Activated naive CD8-positive, alpha-beta T cell treated with anti-CD3 and anti-CD28 coated beads, Interleukin-2, amount 10 ng/mL, durations not matched to agents 7 days and 5 days (primary cell): ENCODE measurements around the gene ST3GAL2. TPM values are rescaled to one million over a fixed set of nuclear protein-coding genes. Genes with fewer than 3 reads are reported as not detected.

ENCODE experiments used
- ATAC-seq: fragments of 150-1000 bp; cut with Tn5 transposase; one replicate; pipeline ENCODE4 v1.10.0; 2021; ENCODE audit warnings: low read depth, moderate library complexity
- POLR2A ChIA-PET: fragments of 350-600 bp; sonication (Branson Sonifier 250); formaldehyde crosslinking; loops from one replicate; lab custom pipeline; 2021; ENCODE audit warnings: antibody characterized with exemption; lab: Charles Lee
- DNase-seq: peaks from one replicate; pipeline ENCODE4 v3.0.0; 2021
- H3K27ac Mint-ChIP-seq: one replicate; pipeline ENCODE4 v1.8.0; 2022; ENCODE audit warnings: mild to moderate bottlenecking, mixed read lengths
- H3K27me3 Mint-ChIP-seq: one replicate; pipeline ENCODE4 v1.8.0; 2022; ENCODE audit warnings: mild to moderate bottlenecking, moderate library complexity, mixed read lengths
- H3K36me3 Mint-ChIP-seq: one replicate; pipeline ENCODE4 v1.8.0; 2021; ENCODE audit warnings: mild to moderate bottlenecking, mixed read lengths
- H3K4me1 Mint-ChIP-seq: one replicate; pipeline ENCODE4 v1.8.0; 2021; ENCODE audit warnings: mixed read lengths
- H3K4me3 Mint-ChIP-seq: one replicate; pipeline ENCODE4 v1.8.0; 2022; ENCODE audit warnings: mild to moderate bottlenecking, moderate library complexity, mixed read lengths
- H3K9me3 Mint-ChIP-seq: one replicate; pipeline ENCODE4 v1.8.0; 2021; ENCODE audit warnings: mixed read lengths
- total RNA-seq, 2 experiments: library from RNA; stranded (reverse); gene quantifications; one replicate each; pipeline ENCODE4 v1.2.3, GENCODE V29; 2021

Gene ST3GAL2
- total RNA-seq, 2 experiments from 2014 or later, result 31.9 to 38.6 TPM

DNA sequence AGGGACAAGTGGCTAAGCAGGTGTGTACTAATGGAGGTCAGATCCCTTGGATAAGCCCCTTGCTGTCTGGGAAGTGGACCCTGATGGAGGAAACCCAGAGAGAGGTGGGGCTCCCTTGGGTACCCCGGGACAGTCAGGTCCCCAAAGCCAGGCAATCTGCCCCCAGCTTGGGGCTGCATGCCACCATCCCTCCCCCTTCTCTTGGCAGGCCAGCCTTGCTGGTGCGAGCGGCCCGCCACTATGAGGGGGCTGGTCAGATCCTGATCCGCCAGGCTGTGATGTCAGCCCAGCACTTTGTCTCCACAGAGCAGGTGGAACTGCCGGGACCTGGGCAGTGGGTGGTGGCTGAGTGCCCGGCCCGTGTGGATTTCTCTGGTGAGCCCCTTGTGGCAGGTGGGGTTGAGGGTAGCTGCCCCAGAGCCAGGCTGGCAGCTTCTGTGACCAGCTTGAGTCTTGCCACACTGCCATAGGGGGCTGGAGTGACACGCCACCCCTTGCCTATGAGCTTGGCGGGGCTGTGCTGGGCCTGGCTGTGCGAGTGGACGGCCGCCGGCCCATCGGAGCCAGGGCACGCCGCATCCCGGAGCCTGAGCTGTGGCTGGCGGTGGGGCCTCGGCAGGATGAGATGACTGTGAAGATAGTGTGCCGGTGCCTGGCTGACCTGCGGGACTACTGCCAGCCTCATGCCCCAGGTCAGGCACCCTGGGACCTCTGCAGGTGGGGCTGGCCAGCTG lies 35.6 kb upstream of the ST3GAL2 start:
- H3K36me3 Mint-ChIP-seq, result no peaks in the 10 kb centered on the region
- no peak overlapping the region for H3K27ac Mint-ChIP-seq
- DNase-seq, result no peak
- no peaks in the 10 kb centered on the region for H3K9me3 Mint-ChIP-seq
- POLR2A ChIA-PET, result no interaction called here
- no peak for ATAC-seq
- H3K4me3 Mint-ChIP-seq, result no peak overlapping the region
- no peaks in the 10 kb centered on the region for H3K27me3 Mint-ChIP-seq
- peaks cover 14% of the 10 kb centered on the region for H3K4me1 Mint-ChIP-seq

DNA sequence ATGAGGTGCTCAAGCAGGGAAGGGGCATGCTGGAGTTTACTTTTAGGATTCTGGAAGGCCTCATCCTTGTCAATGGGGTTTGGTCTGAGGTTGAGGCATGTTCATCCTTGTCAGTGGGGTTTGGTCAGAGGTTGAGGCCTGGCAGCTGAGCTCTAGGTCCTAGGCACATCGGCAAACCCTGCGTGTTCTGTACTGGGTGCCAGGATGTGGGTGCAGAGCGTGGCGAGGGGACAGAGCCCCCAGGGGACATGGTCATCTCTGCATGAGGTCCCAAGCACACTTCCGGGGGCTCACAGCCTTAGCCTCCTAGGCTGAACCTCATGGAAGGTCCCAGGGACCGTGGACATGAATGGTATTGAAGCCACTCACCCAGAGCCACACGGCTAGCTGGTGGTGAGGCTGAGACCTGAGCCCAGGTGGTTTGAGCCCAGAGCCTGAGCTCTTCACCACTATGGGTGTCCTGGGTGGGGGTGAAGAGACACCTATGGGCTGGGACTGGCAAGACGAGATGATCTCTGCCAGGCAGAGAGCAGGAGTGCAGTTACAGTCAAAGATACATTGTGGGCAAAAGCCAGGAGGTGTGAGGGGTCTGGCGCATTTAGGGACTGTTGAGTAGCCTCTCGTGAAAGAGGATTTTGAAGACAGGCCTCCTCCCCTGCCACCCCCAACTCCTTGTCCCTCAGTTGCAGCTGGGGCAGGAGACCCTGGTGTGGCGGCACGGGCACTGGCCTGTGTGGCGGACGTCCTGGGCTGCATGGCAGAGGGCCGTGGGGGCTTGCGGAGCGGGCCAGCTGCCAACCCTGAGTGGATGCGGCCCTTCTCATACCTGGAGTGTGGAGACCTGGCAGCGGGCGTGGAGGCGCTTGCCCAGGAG lies 34.8 kb upstream of the ST3GAL2 start:
- H3K9me3 Mint-ChIP-seq, result no peaks in the 10 kb centered on the region
- no peak overlapping the region for H3K4me3 Mint-ChIP-seq
- no peaks in the 10 kb centered on the region for H3K36me3 Mint-ChIP-seq
- peaks cover 11% of the 10 kb centered on the region for H3K4me1 Mint-ChIP-seq
- no peak for DNase-seq
- H3K27ac Mint-ChIP-seq, result no peak overlapping the region
- H3K27me3 Mint-ChIP-seq, result no peaks in the 10 kb centered on the region
- POLR2A ChIA-PET, result no interaction called here
- no peak for ATAC-seq

DNA sequence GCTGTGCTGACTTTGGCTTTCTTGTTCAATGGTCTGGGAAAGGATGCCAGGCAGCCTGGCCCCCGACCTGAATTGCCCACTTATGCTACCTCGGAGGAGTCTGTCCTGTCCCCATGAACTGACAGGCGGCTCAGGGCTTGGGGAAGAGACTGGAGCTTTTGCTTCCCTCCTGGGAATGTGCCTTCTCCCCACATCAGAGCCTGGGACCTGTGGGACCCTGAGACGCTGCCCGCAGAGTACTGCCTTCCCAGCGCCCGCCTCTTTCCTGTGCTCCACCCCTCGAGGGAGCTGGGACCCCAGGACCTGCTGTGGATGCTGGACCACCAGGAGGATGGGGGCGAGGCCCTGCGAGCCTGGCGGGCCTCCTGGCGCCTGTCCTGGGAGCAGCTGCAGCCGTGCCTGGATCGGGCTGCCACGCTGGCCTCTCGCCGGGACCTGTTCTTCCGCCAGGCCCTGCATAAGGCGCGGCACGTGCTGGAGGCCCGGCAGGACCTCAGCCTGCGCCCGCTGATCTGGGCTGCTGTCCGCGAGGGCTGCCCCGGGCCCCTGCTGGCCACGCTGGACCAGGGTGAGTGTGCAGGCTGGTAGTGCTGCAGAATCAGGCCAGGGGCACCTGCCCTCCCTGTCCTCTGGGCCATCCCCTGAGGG lies 34.0 kb upstream of the ST3GAL2 start:
- no peaks in the 10 kb centered on the region for H3K27me3 Mint-ChIP-seq
- H3K4me3 Mint-ChIP-seq, result no peak overlapping the region
- no peaks in the 10 kb centered on the region for H3K9me3 Mint-ChIP-seq
- no peaks in the 10 kb centered on the region for H3K36me3 Mint-ChIP-seq
- ATAC-seq (no peak), DNase-seq (no peak)
- H3K27ac Mint-ChIP-seq, result no peak overlapping the region
- POLR2A ChIA-PET, result interaction anchor here (1.1 kb wide), 1 partner anchor 92 kb away, joined by 3 read pairs; no protein-coding TSS in a partner anchor
- H3K4me1 Mint-ChIP-seq, result peaks cover 9% of the 10 kb centered on the region

DNA sequence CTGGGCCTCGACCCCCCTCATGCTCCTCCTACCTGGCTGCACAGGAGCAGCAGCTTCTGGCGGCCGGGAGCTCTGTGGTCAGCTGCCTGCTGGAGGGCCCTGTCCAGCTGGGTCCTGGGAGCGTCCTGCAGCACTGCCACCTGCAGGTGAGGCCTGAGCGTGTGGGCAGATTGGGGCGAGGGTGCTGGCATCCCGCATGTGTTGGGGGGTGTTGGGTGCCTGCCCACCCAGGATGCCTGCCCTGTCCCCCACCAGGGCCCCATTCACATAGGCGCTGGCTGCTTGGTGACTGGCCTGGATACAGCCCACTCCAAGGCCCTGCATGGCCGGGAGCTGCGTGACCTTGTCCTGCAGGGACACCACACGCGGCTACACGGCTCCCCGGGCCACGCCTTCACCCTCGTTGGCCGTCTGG lies 32.0 kb upstream of the ST3GAL2 start:
- H3K36me3 Mint-ChIP-seq, result no peaks in the 10 kb centered on the region
- no peak for DNase-seq
- H3K4me3 Mint-ChIP-seq, result no peak overlapping the region
- ATAC-seq, result no peak
- POLR2A ChIA-PET, result no interaction called here
- H3K9me3 Mint-ChIP-seq, result no peaks in the 10 kb centered on the region
- H3K27ac Mint-ChIP-seq, result no peak overlapping the region
- H3K4me1 Mint-ChIP-seq, result no peaks in the 10 kb centered on the region
- H3K27me3 Mint-ChIP-seq, result no peaks in the 10 kb centered on the region

DNA sequence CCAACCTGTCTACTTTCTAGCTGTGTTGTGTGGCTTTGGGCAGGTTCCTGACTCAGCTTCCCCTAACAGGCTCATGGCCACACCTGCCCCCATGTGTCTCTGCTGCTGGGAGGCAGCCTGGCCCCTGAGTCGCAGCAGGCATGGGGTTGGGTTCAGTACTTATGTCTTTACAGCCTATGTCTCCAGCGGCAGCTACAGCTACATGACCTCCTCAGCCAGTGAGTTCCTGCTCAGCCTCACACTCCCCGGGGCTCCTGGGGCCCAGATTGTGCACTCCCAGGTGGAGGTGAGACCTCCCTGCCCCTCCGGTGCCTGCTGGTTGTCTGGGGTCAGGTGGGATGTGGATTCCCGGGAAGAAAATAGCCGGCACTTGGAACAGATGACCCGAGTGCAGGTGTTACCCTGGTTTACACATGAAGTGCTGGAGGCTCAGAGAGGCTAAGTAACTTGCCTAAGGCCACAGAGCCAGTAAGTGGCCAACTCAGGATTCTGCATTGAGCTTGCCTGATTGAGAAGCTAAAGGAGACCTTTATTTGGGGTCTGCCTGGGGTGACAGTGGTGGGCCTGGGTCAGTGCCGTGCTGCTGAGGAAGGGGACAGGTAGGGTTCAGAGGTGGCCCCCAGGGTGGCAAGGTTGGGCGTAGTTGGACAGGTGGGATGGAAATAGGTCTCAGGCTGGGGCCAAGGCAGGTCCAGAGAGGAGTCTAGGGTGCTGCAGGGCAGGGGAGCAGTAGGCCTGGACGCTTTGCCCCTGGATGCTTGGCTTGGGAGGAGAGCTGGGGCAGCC lies 31.4 kb upstream of the ST3GAL2 start:
- Mint-ChIP-seq H3K4me3 (no peak overlapping the region), H3K27me3 (no peaks in the 10 kb centered on the region), H3K9me3 (no peaks in the 10 kb centered on the region), H3K27ac (no peak overlapping the region), H3K4me1 (no peaks in the 10 kb centered on the region), H3K36me3 (no peaks in the 10 kb centered on the region)
- POLR2A ChIA-PET, result interaction anchor here (0.6 to 1.0 kb wide), 2 partner anchors 15 to 90 kb away, joined by 3 read pairs; no protein-coding TSS in a partner anchor
- ATAC-seq (no peak), DNase-seq (no peak)

DNA sequence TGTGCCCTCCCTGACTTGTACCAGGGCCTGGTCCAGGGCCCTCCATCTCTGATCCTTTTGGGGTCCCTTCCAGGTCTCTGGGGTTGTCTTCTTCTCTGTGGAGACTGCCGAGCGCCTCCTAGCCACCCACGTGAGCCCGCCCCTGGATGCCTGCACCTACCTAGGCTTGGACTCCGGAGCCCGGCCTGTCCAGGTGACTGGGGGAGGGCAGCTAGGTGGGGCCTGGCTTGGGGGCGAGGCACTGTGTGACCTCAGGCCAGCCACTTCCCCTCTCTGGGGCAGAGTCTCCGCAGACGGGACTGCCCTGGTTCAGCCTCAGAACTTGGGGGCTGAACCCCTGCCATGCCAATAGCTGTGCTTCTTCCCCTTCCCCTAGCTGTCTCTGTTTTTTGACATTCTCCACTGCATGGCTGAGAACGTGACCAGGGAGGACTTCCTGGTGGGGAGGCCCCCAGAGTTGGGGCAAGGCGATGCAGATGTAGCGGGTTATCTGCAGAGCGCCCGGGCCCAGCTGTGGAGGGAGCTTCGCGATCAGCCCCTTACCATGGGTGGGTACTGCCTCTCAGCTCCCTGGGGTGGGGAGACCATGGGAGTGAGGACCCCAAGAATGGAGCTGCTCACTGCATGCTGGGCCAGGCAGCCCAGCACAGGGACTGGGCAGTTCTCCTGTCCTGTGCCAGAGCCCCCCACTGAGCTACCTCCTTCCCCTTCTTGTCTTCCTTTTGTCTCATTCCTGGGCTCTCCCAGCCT lies 30.1 kb upstream of the ST3GAL2 start:
- Mint-ChIP-seq H3K9me3 (no peaks in the 10 kb centered on the region), H3K4me1 (no peaks in the 10 kb centered on the region), H3K27me3 (no peaks in the 10 kb centered on the region), H3K36me3 (peaks cover 4% of the 10 kb centered on the region), H3K4me3 (no peak overlapping the region), H3K27ac (no peak overlapping the region)
- no peak for DNase-seq
- no peak for ATAC-seq
- POLR2A ChIA-PET, result interaction anchor here (0.6 to 1.4 kb wide), 3 partner anchors 11 to 88 kb away, joined by 3 to 5 read pairs (median 3); no protein-coding TSS in a partner anchor

DNA sequence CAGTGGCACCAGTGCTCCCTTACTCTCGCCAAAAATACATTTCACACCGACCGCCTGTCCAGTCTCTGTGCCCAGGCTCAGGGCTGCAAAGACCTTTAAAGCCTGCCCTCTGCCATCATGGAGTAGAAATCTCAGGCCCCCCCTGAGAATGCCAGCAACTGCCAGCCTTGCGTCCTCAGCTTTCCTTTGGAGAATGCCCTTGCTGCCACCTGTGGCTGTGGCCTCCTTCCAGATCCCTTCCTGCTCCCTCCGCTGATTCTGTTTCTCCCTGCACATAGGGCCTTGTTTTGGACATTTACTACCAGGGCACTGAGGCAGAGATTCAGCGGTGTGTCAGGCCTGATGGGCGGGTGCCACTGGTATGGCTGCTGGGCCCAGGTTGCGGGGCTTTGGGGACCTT lies 28.7 kb upstream of the ST3GAL2 start:
- Mint-ChIP-seq H3K27me3 (no peaks in the 10 kb centered on the region), H3K36me3 (peaks cover 4% of the 10 kb centered on the region), H3K27ac (no peak overlapping the region), H3K4me1 (no peaks in the 10 kb centered on the region), H3K9me3 (no peaks in the 10 kb centered on the region), H3K4me3 (no peak overlapping the region)
- ATAC-seq, result no peak
- DNase-seq, result no peak
- POLR2A ChIA-PET, result no interaction called here

DNA sequence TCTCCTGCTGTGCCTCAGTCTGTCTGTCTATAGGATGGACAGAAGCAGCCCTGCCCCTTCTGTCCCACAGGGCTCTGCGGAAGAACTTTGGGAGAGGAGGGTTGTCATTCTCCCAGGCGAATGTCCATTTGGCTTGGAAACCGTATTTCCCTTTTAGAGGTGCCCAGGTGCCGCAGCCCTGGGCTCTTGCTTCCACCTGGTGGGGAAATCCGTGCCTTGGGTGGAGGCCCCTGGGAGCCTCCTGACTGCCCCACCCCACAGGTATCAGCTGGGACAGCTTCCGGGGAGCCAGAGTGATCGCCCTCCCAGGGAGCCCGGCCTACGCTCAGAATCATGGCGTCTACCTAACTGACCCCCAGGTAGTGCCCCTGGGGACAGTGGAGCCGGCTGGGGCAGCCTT lies 28.2 kb upstream of the ST3GAL2 start:
- Mint-ChIP-seq H3K4me3 (no peak overlapping the region), H3K4me1 (no peaks in the 10 kb centered on the region), H3K27me3 (no peaks in the 10 kb centered on the region), H3K36me3 (peaks cover 4% of the 10 kb centered on the region), H3K9me3 (no peaks in the 10 kb centered on the region), H3K27ac (no peak overlapping the region)
- DNase-seq (no peak), ATAC-seq (no peak)
- POLR2A ChIA-PET, result interaction anchor here (1.3 kb wide), 1 partner anchor 9 kb away, joined by 3 read pairs; no protein-coding TSS in a partner anchor

DNA sequence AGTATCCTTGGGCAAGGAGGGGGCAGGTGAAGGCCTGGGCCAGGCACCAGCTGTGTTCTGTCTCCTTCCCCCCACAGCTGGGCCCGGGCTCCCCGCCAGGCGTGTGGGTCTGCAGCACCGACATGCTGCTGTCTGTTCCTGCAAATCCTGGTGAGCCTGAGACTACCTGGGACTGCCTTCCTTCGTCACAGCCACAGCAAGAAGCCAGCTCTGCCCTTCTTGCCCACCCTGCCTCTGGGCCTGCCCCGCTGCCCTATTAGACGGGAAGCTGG lies 27.8 kb upstream of the ST3GAL2 start:
- H3K4me1 Mint-ChIP-seq, result no peaks in the 10 kb centered on the region
- H3K4me3 Mint-ChIP-seq, result no peak overlapping the region
- POLR2A ChIA-PET, result interaction anchor here (1.3 kb wide), 1 partner anchor 9 kb away, joined by 3 read pairs; no protein-coding TSS in a partner anchor
- H3K36me3 Mint-ChIP-seq, result peaks cover 4% of the 10 kb centered on the region
- H3K27ac Mint-ChIP-seq, result no peak overlapping the region
- ATAC-seq, result no peak
- no peaks in the 10 kb centered on the region for H3K9me3 Mint-ChIP-seq
- DNase-seq, result no peak
- no peaks in the 10 kb centered on the region for H3K27me3 Mint-ChIP-seq

DNA sequence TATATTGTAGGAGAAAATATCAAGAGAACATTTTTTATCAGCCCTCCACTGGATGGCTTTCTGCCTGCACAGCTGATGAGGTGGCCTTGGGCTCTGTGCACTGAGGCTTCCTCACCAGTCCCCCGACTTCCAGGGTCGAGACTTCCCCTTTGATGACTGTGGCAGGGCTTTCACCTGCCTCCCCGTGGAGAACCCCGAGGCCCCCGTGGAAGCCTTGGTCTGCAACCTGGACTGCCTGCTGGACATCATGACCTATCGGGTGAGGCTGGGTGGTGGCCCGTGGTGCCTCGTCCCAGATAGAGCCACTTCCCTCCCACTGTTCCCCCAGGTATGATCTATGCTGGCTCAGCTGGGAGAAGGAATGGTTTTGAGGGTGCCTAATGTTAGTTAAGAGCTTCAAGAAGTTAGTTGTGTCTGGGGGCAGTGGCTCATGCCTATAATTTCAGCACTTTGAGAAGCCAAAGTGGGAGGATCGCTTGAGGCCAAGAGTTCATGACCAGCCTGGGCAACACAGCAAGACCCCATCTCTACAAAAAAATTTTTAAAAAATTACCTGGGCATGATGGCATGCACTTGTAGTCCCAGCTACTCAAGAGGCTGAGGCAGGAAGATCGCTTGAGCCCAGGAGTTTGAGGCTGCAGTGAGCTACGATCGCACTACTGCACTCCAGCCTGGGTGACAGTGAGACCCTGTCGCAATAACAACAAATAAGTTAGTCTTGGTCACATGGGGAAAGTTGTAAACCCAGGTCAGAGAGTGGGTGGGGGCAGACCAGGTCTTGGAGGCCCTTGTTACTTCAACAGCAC lies 27.3 kb upstream of the ST3GAL2 start:
- H3K9me3 Mint-ChIP-seq, result no peaks in the 10 kb centered on the region
- no peak for DNase-seq
- H3K36me3 Mint-ChIP-seq, result peaks cover 4% of the 10 kb centered on the region
- POLR2A ChIA-PET, result interaction anchor here (1.3 kb wide), 1 partner anchor 10 kb away, joined by 3 read pairs; no protein-coding TSS in a partner anchor
- H3K4me1 Mint-ChIP-seq, result peaks cover 1% of the 10 kb centered on the region
- no peaks in the 10 kb centered on the region for H3K27me3 Mint-ChIP-seq
- H3K4me3 Mint-ChIP-seq, result no peak overlapping the region
- no peak for ATAC-seq
- no peak overlapping the region for H3K27ac Mint-ChIP-seq

DNA sequence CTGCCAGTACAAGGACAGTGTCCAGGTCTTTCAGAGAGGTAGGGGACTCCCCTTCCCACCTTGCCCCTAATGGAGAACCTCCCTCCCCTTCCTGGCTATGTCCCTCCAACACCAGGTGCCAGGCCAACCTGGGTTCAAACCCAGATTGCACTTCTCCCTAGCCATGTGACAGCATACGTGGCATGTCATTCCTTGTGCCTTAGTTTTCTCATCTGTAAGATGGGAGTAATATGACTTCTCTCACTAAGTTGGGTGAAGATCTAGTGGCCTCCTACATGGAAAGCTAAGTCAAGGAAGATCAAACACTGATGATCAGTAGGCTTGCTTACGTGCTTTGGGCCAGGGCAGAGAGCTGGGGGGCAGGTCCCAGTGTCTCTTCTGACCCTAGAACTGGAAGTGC lies 24.3 kb upstream of the ST3GAL2 start:
- ATAC-seq (no peak), DNase-seq (no peak)
- POLR2A ChIA-PET, result no interaction called here
- H3K36me3 Mint-ChIP-seq, result peaks cover 6% of the 10 kb centered on the region
- no peak overlapping the region for H3K27ac Mint-ChIP-seq
- peaks cover 4% of the 10 kb centered on the region for H3K4me1 Mint-ChIP-seq
- no peaks in the 10 kb centered on the region for H3K27me3 Mint-ChIP-seq
- no peak overlapping the region for H3K4me3 Mint-ChIP-seq
- no peaks in the 10 kb centered on the region for H3K9me3 Mint-ChIP-seq
